GM21723 (cell line): Measurements from ENCODE around the gene MAGEA2.
"Not testable (repeated sequence)": the region's sequence is repeated elsewhere in the genome, so short reads cannot be mapped to it uniquely, and the experiment has no call there.

Source experiments
- ATAC-seq: cut with Tn5 transposase; IDR thresholded peaks from one replicate; pipeline ENCODE4 v1.9.1; 2021; ENCODE audit warnings: mild to moderate bottlenecking, moderate library complexity; ENCODE audit not compliant: unreplicated experiment

MAGEA2 gene, protein sequence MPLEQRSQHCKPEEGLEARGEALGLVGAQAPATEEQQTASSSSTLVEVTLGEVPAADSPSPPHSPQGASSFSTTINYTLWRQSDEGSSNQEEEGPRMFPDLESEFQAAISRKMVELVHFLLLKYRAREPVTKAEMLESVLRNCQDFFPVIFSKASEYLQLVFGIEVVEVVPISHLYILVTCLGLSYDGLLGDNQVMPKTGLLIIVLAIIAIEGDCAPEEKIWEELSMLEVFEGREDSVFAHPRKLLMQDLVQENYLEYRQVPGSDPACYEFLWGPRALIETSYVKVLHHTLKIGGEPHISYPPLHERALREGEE

DNA sequence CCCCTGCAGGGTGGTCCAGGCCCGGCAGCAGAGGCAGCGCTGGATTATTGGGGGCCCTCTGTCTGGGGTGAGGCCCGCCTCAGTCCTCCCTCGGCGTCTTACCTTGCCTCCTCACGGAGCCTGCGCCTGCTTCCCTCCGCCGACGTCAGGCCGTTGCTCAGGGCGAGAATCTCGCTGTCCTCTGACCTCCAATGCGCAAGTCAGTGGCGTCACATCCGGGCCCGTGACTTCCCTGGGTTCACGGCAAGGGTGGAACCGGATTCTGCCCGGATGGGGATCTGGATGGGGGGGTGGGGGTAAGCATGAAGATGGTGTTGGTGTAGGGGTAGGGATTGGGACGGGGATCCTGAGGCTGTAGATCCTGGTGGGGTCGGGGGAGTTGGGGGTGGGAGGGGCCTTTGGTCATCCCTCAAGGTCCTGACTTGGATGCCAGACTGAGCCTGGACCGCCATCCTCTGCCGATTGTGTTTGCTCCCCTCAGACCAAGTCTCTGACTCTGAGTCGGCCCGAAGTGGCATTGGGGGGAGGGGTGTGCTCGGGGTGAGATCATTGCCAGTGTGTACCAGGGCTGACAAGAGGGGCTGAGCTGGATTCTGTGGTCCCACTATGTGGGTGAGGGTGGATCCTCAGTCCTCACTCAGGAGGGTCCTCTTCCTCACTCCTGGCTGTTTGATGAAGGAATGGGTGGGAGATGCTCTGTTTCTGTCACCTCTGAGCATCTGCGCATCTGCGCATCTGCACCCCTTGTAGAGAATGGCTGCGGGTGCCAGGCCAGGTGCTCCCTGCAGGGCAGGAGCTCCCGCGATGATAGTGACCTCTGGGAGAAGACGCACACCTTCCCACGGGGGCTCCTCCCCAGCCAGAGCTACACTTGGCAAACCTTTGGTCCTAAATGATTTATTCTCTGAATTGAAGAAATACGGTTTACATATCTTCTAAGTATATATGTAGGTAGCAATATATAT is at the start of gene MAGEA2:
Gene MAGEA2, minus strand, starts transcription at position 157 of the 965 bp plus-strand sequence. CDS start 2,479 bp downstream, outside the sequence.
- ATAC-seq = not testable (repeated sequence)

DNA sequence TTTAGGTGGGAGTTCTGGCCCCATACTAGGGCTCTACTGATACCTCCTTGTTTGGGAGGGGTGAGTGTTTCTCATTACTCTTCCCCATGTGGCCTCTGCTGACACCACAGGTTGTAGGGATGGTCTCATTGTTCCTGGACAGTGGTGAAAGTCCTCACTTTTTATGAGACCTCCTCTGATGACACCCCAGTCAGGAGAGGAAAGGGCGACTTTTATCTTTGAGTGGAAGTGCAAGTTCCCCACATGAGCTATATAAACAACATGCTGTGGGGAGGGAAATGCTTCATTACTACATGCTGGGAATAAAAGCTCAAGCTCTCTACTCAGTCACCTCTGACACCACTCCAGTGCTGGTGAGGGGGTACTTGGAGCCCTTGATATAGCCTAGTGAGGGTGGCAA is 45.3 kb upstream of the MAGEA2 start:
- ATAC-seq = no peak

DNA sequence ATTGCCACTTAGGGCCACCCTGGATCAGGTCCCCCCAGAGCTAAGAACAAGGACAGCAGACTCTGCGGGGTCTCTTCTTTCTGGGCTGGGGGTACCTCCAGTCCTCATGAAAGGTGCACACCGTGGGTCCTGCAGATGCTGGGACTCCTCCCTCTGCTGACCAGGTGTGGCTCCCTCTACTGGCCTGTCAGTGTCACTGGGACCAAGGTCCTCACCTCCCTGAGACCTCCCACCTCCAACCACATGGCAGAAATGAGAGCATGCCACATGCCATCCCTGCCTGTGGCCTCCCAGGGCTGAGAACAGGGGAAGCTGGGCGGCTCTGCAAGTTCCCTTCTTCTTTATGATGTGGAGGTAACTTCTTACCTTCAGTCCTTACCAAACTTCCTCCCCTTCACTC is 33.4 kb upstream of the MAGEA2 start:
- not testable (repeated sequence) for ATAC-seq

DNA sequence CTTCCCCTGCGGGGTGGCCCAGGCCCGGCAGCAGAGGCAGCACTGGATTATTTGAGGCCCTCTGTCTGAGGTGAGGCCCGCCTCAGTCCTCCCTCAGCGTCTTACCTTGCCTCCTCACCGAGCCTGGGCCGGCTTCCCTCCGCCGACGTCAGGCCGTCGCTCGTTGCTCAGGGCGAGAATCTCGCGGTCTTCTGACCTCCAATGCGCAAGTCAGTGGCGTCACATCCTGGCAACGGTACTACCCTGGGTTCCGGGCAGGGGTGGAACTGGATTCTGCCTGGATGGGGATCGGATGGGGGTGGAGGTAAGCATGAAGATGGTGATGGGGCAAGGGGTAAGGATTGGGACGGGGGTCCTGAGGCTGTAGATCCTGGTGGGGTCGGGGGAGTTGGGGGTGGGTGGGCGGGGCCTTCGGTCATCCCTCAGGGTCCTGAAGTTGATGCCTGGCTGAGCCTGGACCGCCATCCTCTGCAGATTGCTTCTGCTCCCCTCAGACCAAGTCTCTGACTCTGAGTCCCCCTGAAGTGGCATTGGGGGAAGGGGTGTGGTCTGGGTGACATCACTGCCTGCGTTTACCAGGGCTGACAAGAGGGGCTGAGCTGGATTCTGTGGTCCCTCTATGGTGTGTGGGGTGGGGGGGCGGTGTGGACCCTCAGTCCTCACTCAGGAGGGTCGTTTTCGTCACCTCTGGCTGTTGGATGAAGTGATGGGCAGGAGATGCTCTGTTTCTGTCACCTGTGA is 16.1 kb upstream of the MAGEA2 start, which contains the start of gene MAGEA6:
Gene MAGEA6, minus strand, starts transcription at position 141 of the 741 bp plus-strand sequence. CDS start 2,039 bp downstream, outside the sequence.
- not testable (repeated sequence) for ATAC-seq

DNA sequence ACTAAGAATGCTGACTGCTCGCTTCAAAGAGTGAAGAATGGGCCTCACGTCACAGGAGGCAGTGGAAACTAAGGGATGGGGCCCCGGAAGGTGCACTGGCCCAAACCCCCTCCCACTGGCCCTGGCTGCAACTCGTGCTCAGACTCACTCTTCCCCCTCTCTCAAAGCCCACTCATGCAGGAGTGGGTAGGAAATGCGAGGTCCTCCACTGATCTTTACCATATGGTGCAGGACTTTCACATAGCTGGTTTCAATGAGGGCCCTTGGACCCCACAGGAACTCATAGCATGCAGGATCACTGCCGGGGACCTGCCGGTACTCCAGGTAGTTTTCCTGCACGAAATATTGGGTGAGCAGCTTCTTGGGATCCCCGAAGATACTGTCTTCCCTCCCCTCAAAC is 12.9 kb upstream of the MAGEA2 start:
- not testable (repeated sequence) for ATAC-seq

DNA sequence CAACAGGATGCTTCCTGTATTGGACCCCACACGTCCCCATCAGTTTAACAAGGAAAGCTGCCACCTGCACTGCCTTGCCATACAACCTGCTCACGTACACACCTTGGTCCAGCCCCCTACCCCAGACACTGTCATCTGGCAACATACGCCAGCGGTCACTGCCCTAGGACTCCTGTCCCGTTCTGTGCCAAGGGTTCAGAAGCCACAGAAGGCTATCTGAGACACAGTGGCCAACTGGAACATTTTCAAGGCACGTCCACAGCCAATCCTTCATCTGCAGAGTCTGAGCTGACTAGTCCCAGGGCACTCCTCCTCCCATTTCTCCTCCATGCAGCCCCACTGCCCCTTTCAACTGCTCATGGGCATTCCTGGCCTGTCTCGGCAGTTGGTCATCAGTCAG is 7.9 kb upstream of the MAGEA2 start:
- not testable (repeated sequence) for ATAC-seq

DNA sequence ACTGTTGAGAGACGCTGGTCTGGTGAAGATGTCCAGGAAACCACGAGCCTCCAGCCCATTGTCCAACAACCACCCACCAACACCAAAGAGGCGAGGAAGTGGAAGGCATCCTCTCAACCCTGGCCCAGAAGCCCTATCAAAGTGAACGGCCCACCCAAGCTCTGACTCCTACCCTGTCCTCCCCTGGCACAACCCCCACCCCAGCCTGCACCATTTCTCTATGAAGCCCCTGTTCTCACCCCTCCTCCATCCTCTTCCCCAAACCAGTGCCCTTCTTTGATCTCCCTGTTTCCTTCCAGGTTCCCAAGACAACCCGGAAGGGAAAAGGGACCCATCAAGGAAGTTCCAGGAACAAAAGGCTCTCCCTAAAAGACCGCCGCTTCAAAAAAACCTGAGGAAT is 5.9 kb upstream of the MAGEA2 start:
- ATAC-seq = not testable (repeated sequence)

DNA sequence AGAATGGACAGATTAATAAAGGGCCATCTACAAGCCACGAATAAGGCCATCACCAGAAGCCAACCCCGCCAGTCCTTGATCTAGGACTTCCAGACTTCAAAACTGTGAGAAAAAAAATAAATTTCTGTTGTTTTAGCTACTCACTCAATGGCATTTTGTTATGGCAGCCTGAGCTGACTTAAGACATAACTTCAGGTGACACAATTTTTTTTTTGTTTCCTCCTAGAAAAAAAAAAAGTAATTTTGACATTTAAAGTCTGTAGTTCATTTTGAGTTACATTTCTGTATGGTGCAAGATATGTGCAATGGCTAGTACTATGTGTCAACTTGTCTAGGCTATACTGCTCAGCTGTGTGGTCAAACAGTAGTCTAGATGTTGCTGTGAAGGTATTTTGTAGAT is 5.3 kb upstream of the MAGEA2 start, which contains the start of gene CSAG3:
Gene CSAG3, plus strand, starts transcription at position 301 of the 400 bp plus-strand sequence.
- not testable (repeated sequence) for ATAC-seq

DNA sequence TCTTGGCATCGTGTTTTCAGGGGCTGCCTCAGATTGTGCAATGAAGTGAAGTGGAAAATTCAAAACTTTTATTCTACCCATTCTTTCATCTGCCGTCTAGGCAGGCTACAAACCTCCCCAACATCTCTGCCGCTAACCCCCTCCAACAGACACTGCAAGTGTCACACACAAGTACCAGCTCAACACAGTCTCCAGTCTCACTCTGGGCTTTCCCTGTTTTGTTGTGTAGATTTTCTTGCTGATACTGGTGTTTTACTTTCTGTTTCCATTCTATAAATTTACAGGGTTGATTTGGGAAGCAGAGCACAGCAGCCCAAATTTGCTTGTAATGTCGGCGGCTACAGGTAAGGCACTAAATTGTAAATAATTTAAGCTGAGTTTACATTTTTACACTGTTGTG is 1.2 kb upstream of the MAGEA2 start:
- ATAC-seq = not testable (repeated sequence)

DNA sequence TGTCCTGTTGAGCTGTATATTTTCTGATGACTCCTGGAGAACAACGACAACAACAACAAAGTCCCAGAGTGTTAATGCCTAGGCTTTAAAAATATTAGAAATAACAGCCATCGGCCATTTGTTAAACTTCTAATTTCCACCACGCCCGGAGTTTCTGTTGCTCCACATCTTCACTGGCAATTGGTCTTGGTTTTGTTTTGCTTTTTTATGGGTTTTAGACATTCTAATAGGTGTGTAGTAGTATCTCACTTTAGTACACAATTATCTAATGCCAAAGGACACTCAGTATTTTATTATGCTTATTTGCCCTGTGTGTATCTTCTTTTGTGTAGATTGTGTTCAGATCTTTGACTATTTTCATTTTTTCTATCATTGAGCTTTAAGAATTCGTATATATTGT is 15.1 kb downstream of the MAGEA2 start:
- no peak for ATAC-seq

DNA sequence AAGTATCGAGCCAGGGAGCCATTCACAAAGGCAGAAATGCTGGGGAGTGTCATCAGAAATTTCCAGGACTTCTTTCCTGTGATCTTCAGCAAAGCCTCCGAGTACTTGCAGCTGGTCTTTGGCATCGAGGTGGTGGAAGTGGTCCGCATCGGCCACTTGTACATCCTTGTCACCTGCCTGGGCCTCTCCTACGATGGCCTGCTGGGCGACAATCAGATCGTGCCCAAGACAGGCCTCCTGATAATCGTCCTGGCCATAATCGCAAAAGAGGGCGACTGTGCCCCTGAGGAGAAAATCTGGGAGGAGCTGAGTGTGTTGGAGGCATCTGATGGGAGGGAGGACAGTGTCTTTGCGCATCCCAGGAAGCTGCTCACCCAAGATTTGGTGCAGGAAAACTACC is 17.1 kb downstream of the MAGEA2 start:
- not testable (repeated sequence) for ATAC-seq

DNA sequence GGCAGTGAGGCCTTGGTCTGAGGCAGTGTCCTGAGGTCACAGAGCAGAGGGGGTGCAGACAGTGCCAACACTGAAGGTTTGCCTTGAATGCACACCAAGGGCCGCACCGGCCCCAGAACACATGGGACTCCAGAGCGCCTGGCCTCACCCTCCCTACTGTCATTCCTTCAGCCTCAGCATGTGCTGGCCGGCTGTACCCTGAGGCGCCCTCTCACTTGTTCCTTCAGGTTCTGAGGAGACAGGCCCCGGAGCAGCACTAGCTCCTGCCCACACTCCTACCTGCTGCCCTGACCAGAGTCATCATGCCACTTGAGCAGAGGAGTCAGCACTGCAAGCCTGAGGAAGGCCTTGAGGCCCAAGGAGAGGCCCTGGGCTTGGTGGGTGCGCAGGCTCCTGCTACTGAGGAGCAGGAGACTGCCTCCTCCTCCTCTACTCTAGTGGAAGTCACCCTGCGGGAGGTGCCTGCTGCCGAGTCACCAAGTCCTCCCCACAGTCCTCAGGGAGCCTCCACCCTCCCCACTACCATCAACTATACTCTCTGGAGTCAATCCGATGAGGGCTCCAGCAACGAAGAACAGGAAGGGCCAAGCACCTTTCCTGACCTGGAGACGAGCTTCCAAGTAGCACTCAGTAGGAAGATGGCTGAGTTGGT is 17.7 kb downstream of the MAGEA2 start:
- no peak for ATAC-seq

DNA sequence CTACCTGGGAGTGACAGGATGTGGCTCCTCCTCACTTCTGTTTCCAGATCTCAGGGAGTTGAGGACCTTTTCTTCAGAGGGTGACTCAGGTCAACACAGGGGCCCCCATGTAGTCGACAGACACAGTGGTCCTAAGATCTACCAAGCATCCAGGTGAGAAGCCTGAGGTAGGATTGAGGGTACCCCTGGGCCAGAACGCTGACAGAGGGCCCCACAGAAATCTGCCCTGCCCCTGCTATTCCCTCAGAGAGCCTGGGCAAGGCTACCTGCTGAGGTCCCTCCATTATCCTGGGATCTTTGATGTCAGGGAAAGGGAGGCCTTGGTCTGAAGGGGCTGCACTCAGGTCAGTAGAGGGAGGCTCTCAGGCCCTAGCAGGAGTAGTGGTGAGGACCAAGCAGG is 18.5 kb downstream of the MAGEA2 start:
- ATAC-seq = no peak

DNA sequence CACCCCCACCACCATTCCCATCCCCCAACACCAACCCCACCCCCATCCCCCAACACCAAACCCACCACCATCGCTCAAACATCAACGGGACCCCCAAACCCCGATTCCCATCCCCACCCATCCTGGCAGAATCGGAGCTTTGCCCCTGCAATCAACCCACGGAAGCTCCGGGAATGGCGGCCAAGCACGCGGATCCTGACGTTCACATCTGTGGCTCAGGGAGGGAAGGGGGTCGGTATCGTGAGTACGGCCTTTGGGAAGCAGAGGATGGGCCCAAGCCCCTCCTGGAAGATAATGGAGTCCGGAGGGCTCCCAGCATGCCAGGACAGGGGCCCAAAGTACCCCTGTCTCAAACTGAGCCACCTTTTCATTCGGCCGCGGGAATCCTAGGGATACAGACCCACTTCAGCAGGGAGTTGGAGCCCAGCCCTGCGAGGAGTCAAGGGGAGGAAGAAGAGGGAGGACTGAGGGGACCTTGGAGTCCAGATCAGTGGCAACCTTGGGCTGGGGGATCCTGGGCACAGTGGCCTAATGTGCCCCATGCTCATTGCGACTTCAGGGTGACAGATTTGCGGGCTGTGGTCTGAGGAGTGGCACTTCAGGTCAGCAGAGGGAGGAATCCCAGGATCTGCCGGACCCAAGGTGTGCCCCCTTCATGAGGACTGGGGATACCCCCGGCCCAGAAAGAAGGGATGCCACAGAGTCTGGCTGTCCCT is 19.3 kb downstream of the MAGEA2 start:
- not testable (repeated sequence) for ATAC-seq

DNA sequence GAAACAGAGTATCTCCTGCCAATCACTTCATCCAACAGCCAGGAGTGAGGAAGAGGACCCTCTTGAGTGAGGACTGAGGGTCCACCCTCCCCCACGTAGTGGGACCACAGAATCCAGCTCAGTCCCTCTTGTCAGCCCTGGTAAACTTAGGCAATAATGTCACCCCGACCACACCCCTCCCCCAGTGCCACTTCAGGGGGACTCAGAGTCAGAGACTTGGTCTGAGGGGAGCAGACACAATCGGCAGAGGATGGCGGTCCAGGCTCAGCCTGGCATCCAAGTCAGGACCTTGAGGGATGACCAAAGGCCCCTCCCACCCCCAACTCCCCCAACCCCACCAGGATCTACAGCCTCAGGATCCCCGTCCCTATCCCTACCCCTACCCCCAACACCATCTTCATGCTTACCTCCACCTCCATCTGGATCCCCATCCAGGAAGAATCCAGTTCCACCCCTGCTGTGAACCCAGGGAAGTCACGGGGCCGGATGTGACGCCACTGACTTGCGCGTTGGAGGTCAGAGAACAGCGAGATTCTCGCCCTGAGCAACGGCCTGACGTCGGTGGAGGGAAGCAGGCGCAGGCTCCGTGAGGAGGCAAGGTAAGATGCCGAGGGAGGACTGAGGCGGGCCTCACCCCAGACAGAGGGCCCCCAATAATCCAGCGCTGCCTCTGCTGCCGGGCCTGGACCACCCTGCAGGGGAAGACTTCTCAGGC is 20.2 kb downstream of the MAGEA2 start, which contains the start of the genes CSAG1 and MAGEA12:
Gene CSAG1, minus strand, starts transcription at position 461 of the 715 bp plus-strand sequence. CDS start 1,261 bp downstream, outside the sequence.
Gene MAGEA12, plus strand, starts transcription at position 497 of the 715 bp plus-strand sequence. CDS start 2,405 bp downstream, outside the sequence.
- ATAC-seq = no peak

DNA sequence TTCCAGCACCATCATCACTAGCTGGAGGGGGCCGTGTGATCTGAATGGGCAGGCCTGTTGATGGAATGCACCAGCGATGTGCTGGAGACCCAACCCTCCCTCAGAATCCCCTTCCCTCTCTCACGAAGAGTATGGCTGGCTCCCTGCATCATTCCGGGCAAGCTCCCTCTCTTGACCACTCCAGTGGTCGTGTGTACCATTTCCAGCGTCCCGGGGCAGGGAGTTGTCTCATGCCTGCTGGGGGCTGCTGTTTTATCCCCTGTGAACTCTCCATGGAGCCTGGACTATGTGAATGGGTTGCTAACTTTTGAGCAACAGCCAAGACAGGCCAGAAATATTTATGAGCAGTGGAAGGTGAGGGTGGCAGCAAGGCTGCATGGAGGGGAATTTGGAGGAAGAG is 28.2 kb downstream of the MAGEA2 start:
- no peak for ATAC-seq

DNA sequence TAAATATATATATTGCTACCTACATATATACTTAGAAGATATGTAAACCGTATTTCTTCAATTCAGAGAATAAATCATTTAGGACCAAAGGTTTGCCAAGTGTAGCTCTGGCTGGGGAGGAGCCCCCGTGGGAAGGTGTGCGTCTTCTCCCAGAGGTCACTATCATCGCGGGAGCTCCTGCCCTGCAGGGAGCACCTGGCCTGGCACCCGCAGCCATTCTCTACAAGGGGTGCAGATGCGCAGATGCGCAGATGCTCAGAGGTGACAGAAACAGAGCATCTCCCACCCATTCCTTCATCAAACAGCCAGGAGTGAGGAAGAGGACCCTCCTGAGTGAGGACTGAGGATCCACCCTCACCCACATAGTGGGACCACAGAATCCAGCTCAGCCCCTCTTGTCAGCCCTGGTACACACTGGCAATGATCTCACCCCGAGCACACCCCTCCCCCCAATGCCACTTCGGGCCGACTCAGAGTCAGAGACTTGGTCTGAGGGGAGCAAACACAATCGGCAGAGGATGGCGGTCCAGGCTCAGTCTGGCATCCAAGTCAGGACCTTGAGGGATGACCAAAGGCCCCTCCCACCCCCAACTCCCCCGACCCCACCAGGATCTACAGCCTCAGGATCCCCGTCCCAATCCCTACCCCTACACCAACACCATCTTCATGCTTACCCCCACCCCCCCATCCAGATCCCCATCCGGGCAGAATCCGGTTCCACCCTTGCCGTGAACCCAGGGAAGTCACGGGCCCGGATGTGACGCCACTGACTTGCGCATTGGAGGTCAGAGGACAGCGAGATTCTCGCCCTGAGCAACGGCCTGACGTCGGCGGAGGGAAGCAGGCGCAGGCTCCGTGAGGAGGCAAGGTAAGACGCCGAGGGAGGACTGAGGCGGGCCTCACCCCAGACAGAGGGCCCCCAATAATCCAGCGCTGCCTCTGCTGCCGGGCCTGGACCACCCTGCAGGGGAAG is 39.5 kb downstream of the MAGEA2 start, which contains the start of gene MAGEA2B:
Gene MAGEA2B, plus strand, starts transcription at position 814 of the 973 bp plus-strand sequence. CDS start 2,479 bp downstream, outside the sequence.
- ATAC-seq = not testable (repeated sequence)
